SH-SY5Y (cell line): ENCODE measurements around the gene SLC2A11.
A peak's percentile ranks its signal among the peaks of the same experiment; 100 is the strongest.

Experiments
- GATA2 ChIP-seq: IDR thresholded peaks from 2 replicates; pipeline ENCODE4 v1.6.1; 2011; ENCODE audit warnings: mild to moderate bottlenecking, low read depth, low read length
- GATA3 ChIP-seq: IDR thresholded peaks from 2 replicates; pipeline ENCODE4 v1.6.1; 2011; ENCODE audit warnings: low read depth, mild to moderate bottlenecking, low read length, moderate library complexity

SLC2A11 gene

DNA sequence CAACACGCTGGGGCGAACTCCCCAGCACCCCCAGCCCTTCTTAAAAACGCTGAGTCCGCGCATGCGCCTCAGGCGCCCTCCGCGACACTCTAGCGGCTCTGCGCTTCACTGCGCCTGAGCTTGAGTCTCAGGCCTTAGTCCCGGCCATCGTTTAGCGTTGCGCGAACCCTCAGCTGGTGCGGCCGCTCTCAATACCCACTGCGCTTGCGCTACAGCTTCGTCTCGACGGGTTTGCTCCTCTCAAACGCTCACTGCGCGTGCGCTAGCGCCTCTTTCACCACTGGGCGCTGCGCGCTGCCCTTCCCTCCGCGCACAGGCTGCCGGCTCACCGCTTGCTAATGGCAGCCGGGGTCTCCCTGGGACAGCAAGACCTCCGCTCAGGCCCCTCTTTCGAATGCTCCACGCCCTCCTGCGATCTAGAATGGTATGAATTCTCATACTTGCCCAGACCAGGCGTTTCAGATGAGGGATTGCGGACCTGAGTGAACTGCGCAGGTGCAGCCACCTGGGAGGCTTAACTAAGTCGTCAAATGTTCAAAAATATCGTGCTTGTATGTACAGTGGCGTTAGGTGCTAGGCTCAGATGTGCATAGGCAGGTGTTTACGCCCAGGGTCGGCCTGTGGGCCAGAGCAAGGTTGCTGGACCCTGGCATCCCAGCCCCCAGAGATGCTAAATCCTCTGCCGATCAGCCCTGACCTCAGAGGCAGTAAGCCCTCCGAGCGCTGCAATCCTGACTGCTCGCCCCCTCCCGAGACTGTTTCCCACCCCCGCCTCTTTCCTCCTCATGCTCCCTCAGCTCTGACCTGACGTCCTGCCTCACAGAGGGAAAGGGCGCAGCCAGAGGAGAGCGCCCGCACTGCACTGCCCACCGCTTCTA, at the start of gene SLC2A11:
SLC2A11 (plus strand) TSS at position 270 of the 878 bp plus-strand sequence; CDS start at position 395, 125 bp downstream.
- TF ChIP-seq GATA2 (no peak), GATA3 (no peak)

- TF ChIP-seq GATA3 (no peak), GATA2 (no peak)
These were observed 45.3 kb upstream of the SLC2A11 start for GRCh38 chr22:23812378-23812777.

GRCh38 chr22:23815541-23816155, 42.0 kb upstream of the SLC2A11 start:
- TF ChIP-seq GATA3 = no peak
- no peak for TF ChIP-seq GATA2

DNA sequence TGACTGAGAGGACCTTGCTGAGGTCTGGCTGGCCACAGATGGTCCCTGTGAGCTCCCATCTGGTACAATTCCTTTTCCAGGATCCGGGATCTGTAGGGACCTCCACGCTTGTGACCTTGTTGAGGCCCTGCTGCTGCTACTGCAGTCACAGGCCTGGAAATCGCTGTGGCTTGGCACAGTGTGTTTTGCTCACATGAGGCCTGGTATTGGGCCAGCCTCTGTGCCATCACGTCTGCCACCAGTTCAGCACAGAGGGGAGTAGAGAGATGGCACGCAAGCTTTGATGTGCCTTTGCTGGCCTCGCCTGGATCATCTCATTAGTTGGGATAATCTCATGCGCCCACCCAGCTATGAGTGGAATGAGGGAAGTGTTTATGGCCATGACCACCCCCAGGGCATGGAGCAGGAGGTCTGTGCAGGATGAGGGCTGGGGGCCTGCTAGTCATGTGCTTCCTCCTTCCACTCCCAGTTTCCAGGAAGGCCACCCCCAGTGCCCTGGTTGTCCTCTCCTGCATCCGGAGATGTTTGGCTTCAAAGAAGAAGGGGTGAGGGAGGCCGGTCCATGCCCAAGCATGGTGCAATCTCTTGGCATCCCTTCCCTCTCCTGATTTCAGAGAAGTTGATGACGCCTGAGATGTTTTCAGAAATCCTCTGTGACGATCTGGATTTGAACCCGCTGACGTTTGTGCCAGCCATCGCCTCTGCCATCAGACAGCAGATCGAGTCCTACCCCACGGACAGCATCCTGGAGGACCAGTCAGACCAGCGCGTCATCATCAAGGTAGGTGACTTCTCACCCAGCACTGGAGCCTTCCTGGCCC, 41.3 kb upstream of the SLC2A11 start:
- no peak for TF ChIP-seq GATA3
- no peak for TF ChIP-seq GATA2

DNA sequence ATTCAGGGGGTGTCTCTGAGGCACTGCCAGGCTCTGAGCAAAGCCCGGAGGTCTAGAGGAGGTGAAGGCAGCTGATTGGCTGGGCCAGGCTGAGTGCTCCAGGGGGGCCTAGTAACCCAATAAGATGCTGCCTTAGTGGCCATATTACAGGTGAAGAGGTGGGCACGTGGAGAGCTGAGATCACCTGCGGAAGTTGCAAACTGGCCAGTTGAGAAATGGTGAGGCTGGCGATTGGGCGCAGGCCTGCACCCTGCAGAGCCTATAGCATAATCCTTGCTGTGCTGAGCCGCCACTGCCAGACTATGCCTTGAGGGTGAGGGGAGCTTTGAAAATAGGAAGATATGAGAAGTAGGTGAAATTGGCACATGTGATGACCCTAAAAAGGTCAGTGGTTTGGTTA, 40.5 kb upstream of the SLC2A11 start:
- TF ChIP-seq GATA2 (no peak), GATA3 (no peak)

- TF ChIP-seq GATA2 (no peak), GATA3 (no peak)
These were observed 39.1 kb upstream of the SLC2A11 start for GRCh38 chr22:23818541-23818940.

- TF ChIP-seq GATA3 (no peak), GATA2 (no peak)
These were observed 36.9 kb upstream of the SLC2A11 start for GRCh38 chr22:23820748-23821211.

DNA sequence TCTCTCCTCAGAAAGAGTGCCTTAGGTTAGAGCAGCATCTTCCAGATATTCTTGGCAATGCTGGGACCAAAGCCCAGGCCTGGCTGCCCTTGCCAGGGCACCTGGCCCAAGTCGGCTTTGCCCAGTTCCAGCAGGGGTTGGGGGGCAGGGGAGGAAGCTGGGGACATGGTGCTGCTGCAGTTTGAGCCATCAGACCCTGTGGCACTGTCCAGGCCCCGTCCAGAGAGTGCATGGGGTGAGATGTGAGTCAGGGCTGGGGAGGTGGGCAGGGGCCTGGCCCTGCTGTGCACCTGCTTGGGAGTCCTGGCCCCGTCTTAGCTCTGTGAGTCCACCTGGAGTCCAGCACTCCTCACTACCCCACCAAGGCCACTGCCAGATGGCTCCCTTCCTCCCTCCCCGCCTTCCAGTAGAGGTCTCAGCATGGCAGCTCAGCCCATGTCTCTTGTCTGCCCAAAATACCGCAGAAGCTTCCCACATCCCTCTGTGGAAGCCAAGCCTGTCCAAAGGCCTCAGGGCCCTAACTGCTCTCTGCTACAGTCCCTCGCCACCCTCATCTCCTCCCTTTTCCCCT, 35.5 kb upstream of the SLC2A11 start:
- TF ChIP-seq GATA3 = no peak
- no peak for TF ChIP-seq GATA2

DNA sequence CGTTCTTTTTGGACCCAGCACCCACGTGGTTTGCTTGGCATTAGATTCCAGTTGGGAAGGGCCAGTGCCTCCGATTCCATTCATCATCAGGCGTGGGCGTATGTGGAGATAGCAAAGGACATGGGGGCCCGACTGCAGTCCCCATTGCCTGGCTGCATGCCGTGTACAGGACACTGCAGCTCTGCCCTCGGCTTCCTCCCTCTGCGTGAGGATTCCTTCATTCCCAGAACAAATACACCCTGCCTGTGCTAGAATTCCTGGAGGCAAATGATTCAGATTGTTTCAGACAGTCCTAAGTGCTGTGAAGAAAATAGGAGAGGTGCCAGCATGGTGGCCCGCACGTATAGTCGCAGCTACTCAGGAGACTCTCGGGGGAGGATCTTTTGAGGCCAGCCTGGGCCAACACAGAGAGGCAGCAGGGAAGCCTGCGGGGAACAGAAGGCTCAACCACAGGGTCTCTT, 34.3 kb upstream of the SLC2A11 start:
- no peak for TF ChIP-seq GATA2
- no peak for TF ChIP-seq GATA3

GRCh38 chr22:23824476-23825245, 33.0 kb upstream of the SLC2A11 start:
- no peak for TF ChIP-seq GATA2
- no peak for TF ChIP-seq GATA3

DNA sequence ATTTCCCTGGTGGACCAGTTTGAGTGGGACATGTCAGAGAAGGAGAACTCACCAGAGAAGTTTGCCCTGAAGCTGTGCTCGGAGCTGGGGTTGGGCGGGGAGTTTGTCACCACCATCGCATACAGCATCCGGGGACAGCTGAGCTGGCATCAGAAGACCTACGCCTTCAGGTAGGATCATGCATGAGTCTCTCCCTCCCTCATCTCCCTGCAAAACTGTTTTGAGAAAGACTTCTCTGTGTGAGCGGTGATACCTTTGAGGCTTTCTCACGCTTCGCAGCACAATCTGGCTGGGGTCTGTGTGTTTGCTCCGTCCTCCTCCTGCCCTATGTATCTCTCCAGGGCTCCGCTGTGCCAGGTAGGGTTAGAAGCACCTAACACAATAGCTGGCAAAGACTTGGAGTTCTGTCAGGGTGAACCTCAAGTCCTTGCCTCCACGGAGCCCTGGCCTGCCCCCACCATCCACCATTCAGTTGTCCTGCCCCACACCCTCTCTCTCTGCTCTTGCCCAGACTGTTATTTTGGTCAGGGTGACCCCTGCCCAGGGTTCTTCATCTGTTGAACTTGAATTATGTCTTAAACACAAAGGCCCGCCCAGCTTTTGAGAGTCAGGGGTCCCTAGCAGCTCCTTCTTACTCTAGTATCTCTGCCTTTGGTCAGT, 32.3 kb upstream of the SLC2A11 start:
- TF ChIP-seq GATA3 (no peak), GATA2 (no peak)

GRCh38 chr22:23826510-23827350, 30.9 kb upstream of the SLC2A11 start:
- peak; percentile 97 for TF ChIP-seq GATA2
- TF ChIP-seq GATA3 = no peak; the same call in 1 of the 2 replicates
